Esophagus mucosa (tissue), 1 donor: ENCODE results near the gene RPUSD4. TPM values are rescaled to one million over a fixed set of nuclear protein-coding genes. Genes with fewer than 3 reads are reported as not detected.

Experiments
- ATAC-seq: fragments of 200-7000 bp; cut with Tn5 transposase; one replicate; pipeline ENCODE4 v1.9.1; 2020
- total RNA-seq: library from RNA; stranded (reverse); gene quantifications from one replicate; pipeline ENCODE4 v1.2.4, GENCODE V29; 2023
- donor health status: DM: yes; HTN: yes; CAD: no.

The RPUSD4 gene
- total RNA-seq, 1 donor from 2014 or later, result 18.3 TPM

DNA sequence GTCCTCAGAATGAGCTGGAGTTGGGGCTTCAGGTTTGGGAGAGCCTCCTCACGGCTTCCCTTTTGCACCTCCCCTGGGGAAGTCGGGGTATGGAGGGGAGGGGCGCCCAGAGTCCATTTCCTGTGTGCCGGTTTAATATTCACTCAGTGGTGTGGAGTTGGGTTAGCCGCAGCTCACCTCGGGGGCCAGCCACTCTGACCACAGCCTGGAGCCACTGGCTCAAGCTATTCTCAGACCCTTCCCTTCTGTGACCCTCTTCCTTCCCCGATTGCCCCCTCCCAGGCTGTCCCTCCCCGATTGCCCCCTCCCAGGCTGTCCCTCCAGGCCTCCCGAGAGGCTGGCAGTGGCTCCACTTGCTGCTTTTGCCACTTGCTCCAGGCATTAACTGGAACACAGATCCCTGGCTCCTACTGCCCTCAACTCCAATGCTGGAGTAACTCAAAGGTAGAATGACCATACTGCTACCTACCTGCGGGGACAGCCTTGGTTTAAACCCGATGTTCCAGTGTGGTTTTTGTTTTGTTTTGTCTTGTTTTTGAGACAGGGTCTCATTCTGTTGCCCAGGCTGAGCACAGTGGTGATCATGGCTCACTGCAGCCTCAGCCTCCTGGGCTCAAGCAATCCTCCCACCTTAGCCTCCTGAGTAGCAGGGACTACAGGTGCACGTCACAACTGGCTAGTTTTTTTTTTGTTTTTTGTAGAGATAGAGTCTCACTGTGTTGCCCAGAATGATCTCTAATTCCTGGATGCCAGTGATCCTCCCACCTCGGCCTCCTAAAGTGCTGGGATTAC, 29.3 kb downstream of the RPUSD4 start:
- no peak for ATAC-seq

DNA sequence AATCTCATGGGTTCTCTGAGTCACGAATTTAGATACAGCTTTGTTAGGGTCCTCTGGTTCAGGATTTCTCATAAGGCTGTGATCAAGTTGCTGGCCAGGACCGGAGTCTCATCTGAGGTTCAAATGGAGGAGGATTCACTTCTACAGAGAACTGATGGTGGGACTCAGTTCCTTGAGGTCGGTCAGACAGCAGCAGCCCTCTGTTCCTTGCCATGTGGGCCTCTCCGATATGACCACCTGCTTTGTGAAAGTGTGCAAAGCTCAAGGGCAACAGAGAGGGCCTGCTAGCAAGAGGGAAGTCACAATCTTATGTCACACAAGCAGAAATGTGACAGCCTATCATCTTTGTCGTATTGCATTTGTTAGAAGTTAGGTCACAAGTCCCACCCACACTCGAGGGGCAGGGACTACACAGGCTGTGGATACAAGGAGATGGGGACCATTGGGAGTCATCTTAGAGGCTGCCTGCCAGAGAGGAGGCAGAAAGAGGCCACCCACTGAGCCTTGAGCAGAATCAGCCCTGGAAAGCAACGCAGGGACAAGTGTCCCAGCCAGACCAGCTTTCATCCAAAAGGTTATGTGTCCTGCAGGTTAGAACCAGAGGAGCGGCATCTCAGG, 34.5 kb downstream of the RPUSD4 start:
- ATAC-seq, result no peak

DNA sequence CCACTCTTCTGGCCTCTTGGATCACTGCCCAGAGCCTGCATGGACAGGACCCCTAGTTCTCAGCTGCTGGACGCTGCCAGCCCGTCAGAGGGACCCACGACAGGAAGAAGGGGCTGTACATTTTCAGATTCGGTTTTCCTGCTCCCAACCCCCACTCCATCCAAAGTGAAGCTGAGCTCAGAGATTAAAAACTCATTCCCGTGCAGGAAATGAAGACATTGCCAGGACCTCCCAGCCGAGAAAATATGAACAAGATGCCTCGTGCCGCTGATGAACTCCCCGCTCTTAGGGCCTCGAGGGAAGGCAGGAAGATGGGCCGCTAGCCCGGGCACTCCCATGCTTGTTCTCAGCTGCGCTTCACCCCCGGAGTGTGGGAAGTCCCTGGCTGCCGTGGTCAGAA, 36.1 kb downstream of the RPUSD4 start:
- peak; percentile 37 for ATAC-seq

DNA sequence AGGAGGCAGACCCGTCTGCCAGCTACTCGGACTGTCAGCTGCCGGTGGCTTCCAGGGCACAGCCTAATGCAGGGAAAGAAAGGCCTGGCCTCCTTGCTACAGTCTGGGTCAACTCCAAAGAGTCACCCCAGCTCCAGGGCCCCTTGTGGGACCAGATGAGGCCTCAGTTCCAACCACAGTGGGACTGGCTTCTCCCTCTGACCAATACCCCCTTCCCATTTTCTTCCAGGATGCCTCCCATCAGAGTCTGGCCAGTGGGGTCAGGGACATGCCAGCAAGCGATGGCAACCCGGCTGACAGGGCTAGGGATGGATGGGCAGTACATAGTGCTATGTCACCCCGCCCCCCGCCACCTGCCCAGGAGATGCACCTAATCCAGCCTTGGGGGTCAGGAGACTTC, 36.6 kb downstream of the RPUSD4 start:
- ATAC-seq, result no peak

DNA sequence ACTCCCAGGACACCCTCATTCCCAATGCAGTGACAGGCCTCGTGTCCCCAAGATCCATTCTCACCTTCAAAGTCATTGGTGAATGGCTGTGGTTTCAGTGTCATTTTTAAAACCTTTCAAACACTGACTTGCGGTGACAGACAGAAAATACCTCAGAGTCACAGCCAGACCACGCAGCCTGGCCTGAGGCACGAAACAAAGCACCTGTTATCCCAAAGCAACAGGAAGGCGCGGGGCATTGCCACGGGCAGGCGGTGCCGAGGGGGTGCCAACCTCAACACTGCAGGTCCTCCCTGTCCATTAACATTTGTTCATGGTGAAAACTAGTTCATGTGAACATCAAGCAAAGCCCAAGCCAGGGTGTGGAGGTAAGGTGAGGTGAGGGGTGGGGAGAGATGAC, 38.2 kb downstream of the RPUSD4 start:
- no peak for ATAC-seq

DNA sequence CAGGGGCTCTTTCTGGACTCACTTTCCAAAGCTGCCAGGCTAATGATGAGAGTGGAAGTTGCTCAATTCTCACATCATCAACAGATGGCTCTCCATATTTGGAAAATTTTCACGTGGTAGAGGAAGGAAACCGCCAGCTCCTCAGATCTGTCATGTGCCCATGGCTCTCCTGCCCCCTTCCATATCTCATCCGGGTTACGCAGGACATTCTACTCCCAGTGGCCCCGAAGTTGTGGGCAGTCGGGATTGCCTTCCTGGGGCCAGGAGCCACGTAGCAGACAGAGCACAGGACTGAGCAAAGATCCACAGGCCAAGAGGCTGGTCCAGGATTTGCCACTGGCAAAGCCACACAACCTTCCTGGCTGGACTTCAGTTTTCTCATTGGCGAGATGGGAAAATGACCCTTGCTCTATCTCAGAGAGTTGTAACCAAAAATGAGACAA, 38.8 kb downstream of the RPUSD4 start:
- no peak for ATAC-seq

DNA sequence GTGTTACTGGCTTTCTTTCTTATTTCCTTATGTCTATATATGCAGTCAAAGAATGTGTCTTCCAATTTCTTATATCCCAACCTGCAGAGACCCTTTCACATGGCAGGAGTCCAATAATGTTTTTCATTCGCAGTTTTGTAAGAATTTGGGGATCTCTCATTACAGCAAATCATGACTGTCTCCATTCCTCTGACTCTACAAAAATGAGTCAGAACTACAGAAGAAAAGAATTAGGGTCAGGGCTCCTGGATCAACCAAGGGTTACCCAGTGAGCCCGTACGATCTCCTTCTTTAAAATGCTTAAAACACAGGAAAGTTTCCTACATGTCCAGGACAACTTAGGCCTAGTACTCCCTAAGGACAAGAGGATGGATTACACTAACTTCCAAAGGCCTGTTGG, 42.2 kb downstream of the RPUSD4 start:
- ATAC-seq, result no peak

DNA sequence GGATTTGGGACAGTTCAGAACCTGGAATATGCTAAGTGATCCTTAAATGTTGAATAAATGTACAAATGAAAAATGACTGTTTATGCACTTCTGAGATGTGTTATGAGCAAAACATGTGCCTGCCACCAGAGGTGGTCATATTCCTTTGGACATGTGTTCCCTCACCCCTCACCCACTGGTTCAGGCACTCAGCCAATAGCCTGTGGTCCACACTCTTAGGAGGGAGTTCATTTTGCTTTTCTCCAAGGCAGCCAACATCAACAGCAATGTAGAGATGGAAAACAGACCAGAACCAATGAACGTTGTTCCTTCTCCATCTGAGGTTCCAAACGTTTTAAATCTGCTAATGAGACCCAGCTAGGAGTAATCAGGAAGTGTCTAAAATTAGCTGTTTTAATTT, 44.0 kb downstream of the RPUSD4 start:
- no peak for ATAC-seq

DNA sequence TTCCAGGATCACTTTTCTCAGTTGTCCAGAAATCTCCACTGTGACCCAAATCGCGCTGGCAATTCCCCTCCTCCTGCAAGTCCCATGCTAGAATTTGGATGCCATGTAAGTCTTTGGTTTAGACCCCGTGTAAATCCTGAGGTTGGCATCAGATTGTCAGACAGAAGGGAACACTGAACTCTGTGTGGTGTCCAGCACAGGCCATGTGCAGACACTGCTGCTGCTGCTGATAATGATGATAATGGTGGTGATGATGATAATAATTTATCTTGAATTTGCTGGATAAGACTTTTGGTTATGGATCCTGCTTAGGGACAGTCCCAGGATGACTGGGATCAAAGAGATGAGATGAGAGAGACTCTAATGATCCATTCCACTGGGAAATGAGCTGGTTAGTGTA, 45.0 kb downstream of the RPUSD4 start:
- no peak for ATAC-seq

DNA sequence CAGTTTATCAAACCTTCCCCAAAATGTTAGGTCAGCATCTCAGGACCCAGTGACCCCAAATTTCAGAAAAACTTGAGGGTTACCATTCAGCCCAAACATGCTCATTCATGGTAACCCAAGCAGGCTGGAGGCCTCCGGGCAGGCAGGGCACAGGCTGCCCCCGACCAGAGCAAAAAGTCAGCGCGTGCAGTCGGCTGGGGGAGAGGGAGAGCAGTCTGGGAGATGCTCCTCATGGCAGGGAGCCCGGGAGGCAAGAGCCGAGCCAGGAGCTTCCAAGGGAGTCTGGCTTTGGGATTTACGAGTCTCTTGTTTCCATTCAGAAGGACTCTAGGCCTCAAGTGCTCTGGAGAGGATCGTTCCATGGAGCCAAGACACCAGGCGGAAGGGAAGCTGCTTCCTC, 45.7 kb downstream of the RPUSD4 start:
- ATAC-seq, result no peak

DNA sequence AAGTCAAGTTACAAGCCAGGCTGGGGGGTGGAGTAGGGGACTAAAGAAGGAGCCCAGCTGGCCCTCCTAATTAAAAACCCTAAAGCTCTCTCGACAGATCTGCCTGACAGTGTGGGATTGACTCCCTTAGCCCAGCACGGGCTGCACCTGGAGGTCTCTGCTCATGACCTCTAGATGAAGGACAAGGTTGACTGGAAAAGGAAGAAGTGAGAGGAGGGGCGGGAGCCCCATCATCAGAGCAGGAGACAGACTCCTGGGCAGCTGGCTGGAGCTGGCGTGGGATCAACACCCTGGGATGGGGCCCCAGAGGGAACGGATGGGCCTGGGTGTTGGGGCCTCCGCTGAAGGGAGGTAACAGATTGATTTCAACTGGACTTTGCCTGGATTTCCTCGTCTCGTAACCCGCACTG, 46.1 kb downstream of the RPUSD4 start:
- ATAC-seq, result no peak

DNA sequence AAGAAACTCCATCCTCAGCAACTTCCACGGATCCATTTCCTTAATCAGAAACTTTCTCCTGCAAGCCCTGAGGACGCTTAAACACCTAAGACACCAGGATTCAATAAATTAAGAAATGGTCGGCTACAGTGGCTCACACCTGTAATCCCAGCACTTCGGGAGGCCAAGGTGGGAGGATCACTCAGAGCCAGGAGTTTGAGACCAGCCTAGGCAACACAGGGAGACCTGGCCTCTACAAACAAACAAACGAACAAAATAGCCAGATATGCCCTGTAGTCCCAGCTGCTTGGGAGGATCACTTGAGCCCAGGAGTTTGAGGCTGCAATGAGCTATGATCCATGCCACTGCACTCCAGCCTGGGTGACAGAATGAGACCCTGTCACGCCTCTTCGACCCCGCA, 46.7 kb downstream of the RPUSD4 start:
- no peak for ATAC-seq

DNA sequence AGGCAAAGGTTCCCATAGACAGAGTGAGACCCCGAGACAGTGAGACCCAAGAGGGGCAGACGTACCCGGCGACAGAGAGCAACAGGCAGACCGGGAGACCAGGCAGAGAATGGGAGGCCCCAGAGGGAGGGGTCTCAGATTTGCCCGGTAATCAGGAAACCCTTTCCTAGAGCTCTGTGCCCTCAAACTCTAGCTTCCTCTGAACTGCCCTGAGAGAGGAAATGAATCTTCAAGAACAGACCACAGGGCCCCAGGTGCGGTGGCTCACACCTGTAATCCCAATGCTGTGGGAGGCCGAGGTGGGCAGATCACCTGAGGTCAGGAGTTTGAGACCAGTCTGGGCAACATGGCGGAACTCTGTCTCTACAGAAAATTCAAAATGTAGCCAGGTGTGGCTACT, 47.7 kb downstream of the RPUSD4 start:
- no peak for ATAC-seq

DNA sequence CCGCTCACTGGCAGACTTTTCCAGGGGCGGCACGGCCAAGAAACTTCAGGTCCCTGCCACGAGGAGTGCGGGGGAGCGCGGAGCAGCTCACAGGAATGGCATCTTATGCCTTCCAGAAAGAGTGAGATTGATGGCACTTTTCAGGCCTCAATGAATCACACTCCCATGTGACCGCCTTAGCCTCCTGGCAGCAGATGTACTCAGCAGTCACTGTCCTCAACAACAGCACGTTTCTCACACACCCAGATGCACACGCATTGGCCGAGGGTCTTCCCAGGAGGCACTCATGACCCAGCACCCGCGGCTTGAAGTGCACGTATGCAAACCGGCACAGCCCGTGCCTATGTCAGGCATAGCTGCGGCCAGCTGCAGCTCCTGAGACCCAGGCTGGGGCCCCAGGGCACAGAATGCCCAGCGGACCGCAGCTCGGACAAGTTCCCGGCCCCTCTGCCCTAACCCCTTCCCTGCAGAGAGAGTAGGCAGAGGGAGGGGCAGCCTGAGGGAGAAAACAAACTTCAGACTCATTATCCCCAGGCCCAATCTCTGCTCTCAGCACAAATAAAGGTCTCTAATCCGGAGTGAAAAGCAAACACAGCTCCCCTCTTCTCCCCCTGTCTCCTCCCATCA, 48.3 kb downstream of the RPUSD4 start:
- peak; percentile 65 for ATAC-seq

DNA sequence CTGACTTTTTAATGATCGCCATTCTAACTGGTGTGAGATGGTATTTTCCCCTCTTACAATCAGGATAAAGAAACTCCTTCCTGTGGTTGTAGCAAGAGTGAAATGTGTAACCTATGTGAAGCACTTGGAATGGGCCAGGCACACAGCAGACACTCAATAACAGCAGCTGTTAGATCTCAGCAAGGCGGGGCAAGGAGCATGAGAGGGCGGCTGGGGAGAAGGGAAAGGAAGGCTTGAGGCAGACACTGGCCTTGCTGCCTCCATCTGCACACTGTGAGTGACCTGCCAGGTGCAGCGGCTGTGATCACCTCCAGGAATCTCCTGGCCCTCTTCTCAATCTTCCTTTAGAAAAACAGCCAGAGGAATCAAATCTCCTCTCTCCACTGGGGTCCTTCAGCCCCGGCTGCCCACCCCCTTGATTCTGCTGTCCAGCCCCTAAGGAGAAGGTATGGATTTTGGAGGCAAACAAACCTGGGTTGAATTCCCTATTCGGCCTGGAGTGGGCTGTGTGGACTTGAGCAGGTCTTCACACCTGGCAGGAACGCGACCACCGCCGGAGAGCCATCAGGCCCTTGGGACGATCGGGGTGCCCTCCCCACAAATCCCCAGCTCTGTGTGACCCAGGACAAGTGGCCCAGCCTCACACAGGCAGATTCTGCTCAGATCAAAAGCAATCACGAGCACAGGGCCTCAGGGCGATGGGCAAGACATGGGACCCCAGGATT, 49.0 kb downstream of the RPUSD4 start:
- ATAC-seq, result peak; percentile 6

DNA sequence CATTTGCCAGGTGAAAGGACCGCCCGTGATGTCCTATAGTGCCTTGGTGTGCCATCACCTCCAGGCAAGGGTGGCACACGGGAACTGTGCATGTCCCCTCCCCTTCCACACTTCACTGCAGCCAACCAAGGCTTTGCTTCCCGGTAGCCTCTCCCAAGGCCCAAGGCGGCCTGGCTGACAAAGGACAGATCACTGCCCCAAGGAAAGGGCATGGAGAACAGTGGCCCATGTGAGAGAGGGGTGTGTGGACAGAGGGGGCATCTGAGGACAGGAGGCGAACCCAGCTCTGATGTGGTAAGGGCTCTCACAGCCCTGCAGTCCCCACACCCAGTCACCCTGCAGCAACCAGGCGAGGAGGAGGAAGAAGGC, 50.4 kb downstream of the RPUSD4 start:
- no peak for ATAC-seq

DNA sequence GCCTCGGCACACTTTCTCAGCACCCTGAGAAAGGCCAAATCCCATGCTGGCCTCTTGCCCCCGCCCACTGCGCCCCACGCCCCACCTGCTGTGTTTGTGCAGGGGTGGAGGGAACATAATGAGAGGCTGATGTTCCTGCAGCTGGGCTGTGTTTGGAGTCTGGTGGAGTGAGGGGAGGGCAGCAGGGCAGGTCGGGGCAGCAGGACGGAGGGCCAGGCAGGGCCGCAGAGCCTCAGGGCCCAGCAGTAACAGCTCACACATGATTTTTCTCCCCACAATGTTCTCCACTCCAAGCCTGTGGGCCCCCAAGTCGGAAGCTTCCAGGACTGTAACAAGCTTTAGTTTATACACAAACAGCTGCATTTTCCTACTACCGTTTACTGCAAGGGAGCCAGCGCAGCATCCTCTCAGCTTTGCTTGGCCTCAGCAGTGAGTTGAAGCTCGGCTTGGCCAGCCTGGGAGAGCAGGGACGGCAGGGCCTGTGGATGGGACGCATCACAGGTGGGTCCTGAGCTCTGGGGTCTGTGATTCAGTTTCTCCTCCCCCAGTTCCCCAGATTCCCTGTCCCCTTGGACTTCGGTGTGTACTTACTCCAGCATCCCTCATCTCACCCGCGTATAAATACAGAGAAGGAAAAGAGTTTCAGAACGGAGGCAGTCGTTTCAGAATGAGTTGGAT, 51.0 kb downstream of the RPUSD4 start:
- no peak for ATAC-seq

DNA sequence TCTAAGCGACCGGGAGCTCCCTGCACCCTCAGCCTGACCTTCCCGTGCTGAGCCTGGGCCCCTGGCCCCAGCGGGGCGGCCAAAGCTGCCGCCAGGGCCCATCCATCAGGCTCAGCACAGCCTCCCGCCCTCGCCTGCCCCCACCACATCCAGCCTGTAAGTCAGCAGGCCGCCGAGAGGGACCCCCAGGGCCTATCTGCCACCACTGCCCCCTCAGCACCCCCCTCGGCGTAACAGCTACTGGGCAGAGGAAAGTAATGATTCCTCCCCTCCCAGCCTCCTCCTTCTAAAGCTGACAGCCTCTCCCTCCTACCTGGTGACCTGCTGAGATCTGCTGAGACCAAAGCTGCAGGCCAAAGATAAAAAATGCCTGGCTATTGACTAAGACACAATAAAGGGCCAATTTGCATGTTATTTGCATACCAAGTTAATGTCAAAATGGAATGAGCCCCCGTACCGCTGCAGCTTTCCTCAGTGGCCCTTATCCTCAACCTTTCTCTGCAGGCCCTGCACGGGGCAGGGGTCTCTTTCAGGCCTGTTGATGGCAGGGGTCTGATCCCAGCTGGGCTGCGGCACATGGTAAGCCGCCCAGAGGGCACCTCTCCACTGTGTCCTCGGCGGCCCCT, 51.6 kb downstream of the RPUSD4 start:
- ATAC-seq, result no peak

DNA sequence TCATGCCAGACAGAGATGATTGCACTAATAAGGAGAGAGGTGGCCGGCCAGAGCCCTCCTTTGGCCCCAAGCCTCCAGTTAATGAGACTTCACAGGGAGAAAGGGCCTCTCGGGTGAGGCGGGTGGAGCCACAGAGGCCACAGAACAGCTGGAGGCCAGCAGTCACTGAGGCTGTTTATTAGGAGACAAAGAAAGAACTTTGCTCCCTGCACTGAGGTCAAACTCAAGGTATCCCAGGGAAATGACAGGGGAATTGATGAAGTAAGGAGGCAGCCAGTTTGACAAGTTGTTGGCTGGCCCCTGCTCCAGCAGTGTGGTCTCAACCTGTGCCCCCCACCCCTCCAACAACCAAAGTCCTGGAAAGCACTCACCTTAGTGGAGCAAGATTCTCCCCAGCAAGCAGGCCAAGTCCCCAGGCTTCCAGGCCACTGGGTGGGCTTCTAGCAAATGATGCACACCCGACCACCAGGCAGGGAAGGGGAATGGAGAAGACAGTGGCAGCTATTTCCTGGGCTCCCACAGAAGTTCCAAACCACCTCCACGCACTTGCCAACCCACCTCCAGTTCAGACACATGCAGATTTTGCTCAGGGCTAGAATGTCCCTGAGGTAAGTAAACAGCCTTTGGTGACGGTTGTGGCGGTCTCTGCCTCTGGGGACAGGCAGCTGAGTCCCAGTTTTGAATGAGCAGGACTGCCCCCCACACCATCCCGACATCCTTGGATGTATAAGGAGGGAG, 53.2 kb downstream of the RPUSD4 start:
- no peak for ATAC-seq

DNA sequence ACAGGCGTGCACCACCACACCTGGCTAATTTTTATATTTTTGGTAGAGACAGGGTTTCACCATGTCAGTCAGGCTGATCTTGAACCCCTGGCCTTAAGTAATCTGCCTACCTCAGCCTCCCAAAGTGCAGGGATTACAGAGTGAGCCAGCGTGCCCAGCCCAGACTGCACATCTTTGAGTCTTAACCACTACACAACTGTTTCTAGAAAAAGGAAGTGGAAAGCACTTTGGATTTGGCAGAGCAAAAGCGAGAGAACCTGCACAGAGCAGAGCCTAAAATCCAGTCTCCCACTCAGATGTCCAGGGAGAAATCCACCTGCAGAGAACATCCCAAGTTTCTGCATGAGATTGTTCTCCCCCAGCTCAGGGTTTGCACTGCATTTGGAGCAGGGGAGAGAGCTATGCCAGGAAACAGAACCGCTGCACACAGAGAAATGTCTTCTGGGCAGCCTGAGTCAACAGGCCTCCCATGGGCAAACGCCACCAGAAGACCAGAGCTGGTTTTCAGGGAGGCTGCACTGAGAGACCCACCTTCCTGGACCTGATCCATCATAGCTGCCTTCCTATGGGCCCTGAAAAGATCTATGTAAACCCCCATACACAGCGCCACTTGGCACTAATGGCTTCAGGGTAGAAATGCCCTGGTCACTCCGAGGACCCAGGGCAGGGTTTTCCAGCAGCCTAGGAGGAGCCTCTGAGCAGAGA, 54.0 kb downstream of the RPUSD4 start:
- no peak for ATAC-seq

DNA sequence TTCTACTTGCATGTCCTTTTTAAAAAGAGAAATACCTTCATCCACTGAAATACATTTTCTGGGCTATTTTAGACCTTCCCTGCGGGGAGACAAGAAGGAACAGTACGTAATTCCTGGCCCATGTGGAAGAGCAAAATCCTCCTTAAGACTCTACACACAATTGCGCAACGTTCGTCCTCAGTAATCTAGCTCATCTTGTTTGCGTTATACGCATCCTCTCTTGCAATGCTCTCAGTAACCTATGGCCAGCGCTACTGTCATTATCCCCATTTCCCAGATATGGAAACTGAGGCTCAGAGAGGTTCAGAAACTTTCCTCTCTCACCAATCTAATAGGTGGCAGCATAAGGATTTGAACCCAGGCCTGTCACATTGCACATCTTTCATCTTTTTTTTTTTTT, 54.6 kb downstream of the RPUSD4 start:
- no peak for ATAC-seq
